GM18907 (cell line): ENCODE measurements around the gene PPP1CA.

ENCODE experiments used
- ATAC-seq: cut with Tn5 transposase; IDR thresholded peaks from one replicate; pipeline ENCODE4 v1.9.1; 2021; ENCODE audit warnings: mild to moderate bottlenecking, moderate library complexity; ENCODE audit not compliant: unreplicated experiment

The PPP1CA gene

DNA sequence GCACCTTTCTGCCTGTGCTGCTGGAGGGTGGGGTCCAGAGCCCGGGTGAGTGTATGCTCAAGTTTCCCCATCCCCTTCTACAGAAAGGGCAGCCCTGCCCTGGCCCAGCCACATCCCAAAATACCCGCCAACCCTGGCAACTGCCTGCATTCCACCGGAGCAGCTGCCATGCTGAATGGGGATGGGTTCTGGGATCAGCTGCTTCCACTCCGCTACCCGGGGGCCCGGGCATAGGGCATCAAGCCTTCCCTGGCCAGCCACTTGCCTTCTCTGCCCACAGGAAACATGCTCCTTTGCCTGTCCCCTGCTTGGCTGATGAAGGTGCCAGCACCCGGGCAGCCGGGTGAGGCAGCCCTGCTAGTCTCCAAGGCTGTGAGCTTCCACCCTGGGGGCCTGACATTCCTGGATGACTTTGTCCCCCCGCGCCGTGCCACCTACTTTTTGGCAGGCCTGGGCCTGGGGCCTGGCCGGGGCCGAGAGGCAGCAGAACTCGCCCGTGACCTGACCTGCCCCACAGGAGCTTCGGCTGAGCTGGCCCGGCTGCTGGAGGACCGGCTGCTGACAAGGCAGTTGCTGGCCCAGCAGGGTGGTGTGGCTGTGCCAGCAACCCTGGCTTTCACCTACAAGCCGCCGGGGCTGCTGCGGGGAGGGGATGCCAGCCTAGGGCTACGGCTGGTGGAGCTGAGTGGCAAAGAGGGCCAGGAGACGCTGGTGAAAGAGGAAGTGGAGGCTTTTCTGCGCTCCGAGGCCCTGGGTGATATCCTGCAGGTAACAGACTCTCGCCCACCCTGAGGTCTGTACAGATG is 17.0 kb upstream of the PPP1CA start:
- ATAC-seq = no peak

- no peak for ATAC-seq
These were observed 15.8 kb upstream of the PPP1CA start for GRCh38 chr11:67417425-67417824.

- ATAC-seq = no peak
These were observed 15.0 kb upstream of the PPP1CA start for GRCh38 chr11:67416416-67417335.

GRCh38 chr11:67415501-67416304 is 14.0 kb upstream of the PPP1CA start, which contains the start of gene CARNS1:
CARNS1 (plus strand) TSS chr11:67415678; CDS start chr11:67416200, 522 bp downstream.
- ATAC-seq = no peak

- ATAC-seq = no peak
These were observed 11.7 kb upstream of the PPP1CA start for GRCh38 chr11:67413266-67413849.

DNA sequence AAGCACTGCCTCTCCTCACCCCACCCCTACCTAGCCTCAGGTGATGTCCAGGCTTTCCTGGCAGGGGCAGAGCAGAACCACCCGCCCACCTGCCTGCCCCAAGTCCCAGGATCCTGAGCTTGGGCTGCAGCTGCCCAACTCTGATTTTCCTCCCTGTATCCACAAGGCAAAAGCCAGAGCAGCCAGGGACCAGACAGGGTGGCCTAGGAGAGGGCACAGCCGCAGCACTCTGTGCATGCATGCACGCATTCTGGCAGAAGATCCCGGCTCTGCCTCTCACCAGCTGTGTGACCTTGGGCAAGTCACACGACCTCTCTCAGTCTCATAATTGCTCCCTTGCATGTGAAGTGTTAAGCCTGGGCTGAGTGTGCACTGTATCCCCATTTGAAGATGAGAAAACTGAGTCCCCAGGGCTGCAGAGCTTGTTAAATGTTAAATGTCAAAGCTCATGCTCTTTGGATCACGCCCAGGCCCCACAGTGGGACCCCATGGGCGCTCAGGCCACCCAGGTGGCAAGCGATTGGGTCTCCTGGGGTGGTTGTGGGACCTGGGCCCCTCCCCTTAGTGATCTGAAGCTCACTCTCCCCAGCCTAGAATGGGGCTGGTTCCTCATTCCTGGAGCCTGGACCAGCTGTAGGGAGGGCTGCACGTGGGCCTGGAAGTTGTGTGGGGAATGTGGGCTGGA is 11.0 kb upstream of the PPP1CA start:
- ATAC-seq = no peak

DNA sequence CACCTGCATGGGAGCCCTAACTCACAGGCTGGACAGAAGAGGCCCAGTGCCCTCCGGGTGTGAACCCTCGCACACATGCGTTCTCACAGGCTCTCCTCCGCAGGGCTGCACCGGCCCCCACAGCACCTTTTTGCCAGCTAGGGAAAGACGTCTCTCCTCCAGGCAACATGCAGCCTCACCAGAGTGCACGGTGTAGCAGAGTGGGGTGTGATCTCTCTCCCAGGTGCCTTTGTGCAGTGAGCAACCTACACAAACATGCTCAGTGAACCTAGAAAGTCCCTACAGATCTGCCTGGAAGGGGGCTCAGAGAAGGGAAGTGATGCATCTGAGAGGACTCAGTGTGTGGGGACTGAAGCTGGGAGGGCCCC is 10.1 kb upstream of the PPP1CA start:
- no peak for ATAC-seq

GRCh38 chr11:67410984-67411784 is 9.5 kb upstream of the PPP1CA start:
- no peak for ATAC-seq

- ATAC-seq = no peak
These were observed 8.7 kb upstream of the PPP1CA start for GRCh38 chr11:67410369-67410831.

- ATAC-seq = peak; percentile 9
These were observed 8.2 kb upstream of the PPP1CA start for GRCh38 chr11:67409781-67410368.

GRCh38 chr11:67409261-67409666 is 7.6 kb upstream of the PPP1CA start:
- peak; percentile 43 for ATAC-seq

DNA sequence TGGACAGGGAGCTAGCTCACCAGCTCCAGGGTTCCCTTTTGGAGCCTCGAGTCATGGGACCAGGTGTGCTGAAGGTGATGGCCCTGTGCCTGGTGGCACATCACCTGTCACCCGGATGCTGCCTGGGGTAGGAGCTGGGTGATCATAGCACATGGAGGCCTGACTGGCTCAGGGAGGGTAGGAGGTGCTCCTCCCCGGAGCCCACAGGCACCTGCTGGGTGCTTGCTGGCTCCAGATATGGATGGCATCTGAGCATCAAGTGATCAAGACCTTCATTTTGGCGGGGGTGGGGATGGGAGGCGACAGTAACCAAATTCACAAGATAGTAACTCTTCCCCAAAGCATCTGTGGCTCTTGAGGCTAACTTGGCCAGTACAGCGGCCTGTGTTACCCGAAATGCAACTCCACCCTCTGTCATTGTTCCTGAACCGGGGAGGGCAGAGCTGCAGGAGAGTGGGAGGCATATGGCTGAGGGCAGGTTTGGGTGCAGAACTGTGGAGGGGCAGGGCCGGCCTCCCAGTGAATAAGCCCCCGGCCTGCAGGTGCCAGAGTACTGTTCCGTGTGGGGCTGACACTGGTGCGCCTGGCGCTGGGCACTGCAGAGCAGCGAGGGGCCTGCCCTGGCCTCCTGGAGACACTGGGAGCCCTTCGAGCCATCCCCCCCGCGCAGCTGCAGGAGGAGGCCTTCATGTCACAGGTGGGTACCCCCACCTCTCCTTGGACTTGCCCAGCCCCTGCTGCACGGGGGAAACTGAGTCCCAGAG is 7.0 kb upstream of the PPP1CA start:
- ATAC-seq = no peak

GRCh38 chr11:67407688-67408163 is 6.1 kb upstream of the PPP1CA start:
- no peak for ATAC-seq

- ATAC-seq = no peak
These were observed 5.5 kb upstream of the PPP1CA start for GRCh38 chr11:67406969-67407687.

DNA sequence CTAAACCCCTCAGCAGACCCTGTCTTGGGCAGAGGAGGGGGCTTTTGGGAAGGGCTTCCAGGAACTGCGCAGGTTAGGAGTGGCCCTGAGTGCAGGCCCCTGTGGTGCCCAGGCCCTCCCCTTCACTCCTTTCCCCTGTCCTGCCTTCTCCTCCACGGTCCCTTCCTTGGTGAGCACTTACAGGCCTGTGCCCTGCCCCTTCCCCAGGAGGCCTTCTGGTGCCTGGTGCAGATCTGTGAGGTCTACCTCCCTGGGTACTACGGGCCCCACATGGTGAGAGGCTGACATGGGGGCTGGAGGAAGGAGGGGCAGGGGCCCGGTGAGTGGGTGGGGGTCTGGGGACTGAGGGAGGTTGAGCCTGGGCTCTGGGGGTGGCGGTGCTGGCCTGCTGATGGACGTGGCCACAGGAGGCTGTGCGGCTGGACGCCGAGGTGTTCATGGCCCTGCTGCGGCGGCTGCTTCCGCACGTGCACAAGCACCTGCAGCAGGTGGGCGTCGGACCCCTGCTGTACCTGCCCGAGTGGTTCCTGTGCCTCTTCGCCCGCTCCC is 4.8 kb upstream of the PPP1CA start:
- no peak for ATAC-seq

DNA sequence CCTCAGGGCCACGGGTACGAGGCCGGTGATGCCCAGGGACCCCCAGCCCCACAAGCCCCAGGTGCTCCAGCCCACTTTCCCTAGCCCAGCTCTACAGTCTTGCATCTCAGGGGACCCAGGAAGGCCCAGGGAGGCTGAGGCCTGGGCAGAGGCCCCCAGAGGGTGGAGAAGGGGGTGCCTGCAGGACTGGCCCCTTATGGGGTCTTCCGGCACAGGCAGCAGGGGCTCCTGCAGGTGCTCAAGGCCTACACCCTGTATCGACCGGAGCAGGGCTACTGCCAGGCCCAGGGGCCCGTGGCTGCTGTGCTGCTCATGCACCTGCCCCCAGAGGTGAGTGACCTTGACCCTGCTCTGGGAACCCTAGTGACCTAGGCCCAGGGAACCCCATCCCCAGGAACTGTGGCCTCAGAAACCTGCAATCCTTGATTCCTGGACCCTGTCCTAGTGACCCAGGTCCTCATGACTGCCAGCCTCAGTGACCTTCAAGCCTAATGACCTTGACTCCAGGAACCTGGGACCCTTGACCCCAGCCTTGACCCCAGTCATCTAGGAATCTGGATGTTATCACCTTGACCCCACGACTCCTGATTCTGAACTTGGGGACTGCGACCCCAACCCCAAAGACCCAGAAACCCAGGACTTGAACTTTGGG is 4.2 kb upstream of the PPP1CA start:
- ATAC-seq = no peak
